Epidermal melanocyte (primary cell): ENCODE results near the gene HERC4.
A peak's percentile ranks its signal among the peaks of the same experiment; 100 is the strongest.

Source experiments
- DNase-seq: peaks from one replicate; pipeline ENCODE4 v3.0.0; 2011; ENCODE audit warnings: low spot score; ENCODE audit not compliant: insufficient read length

Gene HERC4

GRCh38 chr10:68074775-68075549 lies at the start of gene HERC4:
TSS of gene HERC4 (minus strand) at chr10:68075283. CDS start at chr10:68073108, 2,175 bp downstream.
- peak; percentile 88 for DNase-seq

GRCh38 chr10:68124718-68125117 lies 49.6 kb upstream of the HERC4 start:
- DNase-seq, result no peak

DNA sequence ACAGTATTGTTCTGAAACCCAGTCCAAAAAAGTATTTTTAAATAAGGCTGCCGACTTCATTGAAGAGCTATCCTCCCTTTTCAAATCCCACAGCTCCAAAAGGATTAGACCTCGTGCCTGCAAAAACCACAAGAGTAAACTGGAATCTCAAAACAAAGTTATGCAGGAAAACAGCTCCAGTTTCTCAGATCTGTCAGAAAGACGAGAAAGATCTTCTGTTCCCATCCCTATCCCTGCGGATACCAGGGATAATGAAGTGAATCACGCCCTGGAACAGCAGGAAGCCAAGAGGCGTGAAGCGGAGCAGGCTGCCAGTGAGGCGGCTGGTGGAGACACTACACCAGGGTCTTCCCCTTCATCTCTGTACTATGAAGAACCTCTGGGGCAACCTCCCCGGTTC lies 46.8 kb upstream of the HERC4 start:
- DNase-seq, result no peak

DNA sequence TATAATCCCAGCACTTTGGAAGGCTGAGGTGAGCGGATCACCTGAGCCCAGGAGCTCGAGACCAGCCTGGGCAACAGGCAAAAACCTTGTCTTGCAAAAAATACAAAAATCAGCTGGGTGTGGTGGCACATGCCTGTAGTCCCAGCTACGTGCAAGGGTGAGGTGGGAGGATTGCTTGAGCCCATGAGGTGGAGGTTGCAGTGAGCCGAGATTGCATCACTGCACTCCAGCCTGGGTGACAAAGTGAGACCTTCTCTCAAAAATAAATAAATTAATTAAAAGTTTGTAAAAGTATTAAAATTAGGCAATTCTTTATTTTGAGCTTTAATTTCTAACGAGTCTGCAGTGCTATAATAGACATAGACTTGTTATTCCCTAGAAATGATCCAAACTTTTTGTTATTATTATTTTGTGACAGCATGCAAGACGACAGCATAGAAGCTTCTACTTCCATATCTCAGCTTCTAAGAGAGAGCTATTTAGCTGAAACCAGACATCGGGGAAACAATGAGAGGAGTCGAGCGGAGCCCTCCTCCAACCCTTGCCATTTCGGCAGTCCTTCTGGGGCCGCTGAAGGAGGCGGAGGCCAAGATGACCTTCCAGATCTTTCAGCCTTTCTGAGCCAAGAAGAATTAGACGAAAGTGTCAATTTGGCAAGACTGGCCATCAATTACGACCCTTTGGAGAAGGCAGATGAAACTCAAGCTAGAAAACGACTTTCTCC lies 46.1 kb upstream of the HERC4 start:
- no peak for DNase-seq

GRCh38 chr10:68118657-68119056 lies 43.6 kb upstream of the HERC4 start:
- no peak for DNase-seq

GRCh38 chr10:68112837-68113236 lies 37.8 kb upstream of the HERC4 start:
- DNase-seq, result no peak

DNA sequence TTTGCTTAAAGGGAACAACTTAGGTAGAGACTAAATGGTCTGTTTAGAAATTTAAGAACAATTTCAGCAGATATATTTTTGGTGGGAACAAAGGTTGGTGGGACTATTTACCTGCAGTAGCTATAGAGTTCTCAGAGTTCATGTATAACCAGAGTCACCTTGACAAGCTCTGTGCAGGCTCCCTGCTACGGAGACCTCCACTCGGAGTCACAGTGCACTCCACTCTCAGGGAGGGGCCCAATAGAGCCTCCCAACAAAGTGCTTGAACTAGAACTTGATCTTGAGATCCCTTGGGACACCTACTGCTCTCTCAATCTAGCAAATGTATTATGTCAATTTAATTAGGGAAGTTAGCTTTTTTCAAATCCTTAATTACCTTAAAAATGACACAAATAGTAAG lies 36.5 kb upstream of the HERC4 start:
- DNase-seq, result no peak

DNA sequence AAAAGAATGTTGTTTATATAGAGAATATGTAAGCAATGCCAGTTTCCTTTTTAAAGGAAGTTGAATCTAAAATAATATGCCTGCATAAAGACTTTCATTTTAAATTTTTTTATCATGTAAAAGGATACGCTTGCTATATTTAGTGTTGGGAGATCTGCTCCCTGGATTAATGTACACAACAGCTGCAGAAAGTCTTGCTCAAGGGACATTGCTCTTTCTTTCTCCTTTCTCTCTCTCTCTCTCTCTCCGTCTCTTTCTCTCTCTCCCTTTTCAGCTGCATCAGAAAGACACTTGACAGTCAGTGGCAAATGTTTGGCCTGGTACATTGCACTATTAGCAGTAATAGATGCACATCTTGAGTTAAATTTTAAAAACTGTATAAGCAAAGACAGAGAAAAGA lies 34.9 kb upstream of the HERC4 start:
- no peak for DNase-seq

DNA sequence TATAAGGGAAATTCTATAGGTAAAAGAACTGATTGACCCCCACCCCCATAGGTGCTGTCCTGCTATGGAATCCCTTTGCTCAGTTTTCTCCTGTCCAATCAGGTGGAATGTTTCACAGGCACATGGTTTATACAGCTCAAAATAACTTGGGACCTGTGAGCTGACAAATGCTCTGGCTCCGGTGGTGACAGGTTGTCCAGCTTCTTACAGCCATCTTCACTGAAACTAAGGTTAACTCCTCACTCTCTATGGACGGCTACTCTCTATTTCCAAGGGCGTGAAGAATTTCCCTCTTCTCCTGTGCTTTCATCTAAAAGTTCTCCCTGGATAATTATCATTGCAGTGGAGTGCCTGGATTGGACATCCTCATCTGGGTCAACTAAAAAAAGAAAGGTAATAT lies 34.2 kb upstream of the HERC4 start, which contains the start of gene MYPN:
Gene MYPN (plus strand): TSS at position 158 of the 400 bp plus-strand sequence. CDS start 11,951 bp downstream, outside the sequence.
- no peak for DNase-seq

DNA sequence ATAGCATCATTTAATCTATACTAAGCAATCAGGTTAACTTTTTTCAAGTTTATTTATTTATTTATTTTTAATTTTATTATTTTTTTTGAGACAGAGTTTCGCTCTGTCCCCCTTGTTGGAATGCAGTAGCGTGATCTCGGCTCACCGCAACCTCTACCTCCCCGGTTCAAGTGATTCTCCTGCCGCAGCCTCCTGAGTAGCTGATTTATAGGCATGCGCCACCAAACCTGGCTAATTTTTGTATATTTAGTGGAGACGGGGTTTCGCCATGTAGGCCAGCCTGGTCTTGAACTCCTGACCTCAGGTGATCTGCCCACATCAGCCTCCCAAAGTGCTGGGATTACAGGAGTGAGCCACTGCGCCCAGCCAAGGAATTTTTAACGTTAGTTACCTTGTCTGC lies 33.6 kb upstream of the HERC4 start:
- DNase-seq, result no peak

DNA sequence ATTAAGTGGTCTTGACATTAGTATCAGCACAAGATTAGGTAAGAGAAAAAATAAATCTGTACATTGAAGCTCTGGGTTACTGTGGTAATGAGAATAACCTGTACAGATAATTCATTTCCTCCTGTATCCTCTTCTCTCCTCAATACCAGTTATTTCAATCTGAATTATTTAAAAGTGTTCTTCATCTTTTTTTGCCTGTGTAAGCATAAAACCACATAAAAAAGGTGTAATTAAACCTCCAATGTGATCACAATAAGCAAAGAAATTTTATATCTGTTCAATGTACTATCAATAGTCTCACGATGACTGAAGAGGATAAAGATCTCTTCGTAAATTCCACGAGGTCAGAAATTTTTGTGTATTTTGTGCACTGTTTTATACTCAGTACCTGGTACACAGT lies 33.0 kb upstream of the HERC4 start:
- DNase-seq, result no peak

DNA sequence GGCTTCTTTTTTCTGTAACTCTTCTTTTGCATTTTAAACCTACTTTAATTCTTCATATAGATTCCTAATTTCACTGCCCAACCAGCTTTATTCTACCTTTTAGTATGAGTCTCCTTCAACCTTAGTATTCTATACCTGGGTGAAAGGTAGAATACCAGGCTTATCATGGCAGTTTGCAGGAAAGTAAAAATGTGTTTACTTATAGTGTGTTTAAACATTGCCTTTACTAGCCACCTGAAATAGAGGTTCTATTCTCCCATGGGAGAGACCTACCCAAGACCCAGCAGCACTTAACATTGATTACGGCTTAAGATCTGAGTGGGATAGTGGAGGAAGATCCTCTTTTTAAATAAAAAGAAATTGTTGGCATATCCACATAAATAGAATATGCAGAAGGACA lies 32.6 kb upstream of the HERC4 start:
- no peak for DNase-seq

GRCh38 chr10:68106656-68107055 lies 31.6 kb upstream of the HERC4 start:
- DNase-seq, result no peak

- peak; percentile 26 for DNase-seq
Observed at GRCh38 chr10:68105820-68106219, 30.7 kb upstream of the HERC4 start.

DNA sequence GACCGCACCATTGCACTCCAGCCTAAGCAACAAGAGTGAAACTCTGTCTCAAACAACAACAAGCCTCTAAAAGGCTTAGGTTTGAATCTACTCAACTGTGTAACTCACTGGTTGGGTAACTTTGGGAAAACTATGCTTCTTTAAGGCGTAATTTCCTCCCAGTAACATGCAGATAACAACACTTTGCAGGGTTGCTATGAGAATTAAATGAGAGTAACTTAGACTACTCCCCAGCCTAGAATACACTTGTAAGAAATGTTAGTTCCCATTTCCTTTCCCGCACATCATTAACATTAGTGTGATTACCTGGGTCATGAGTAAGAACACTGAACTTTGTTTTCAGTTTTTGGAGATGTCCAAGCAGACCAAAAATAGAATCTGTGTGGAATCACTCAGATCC lies 28.8 kb upstream of the HERC4 start:
- DNase-seq, result no peak

DNA sequence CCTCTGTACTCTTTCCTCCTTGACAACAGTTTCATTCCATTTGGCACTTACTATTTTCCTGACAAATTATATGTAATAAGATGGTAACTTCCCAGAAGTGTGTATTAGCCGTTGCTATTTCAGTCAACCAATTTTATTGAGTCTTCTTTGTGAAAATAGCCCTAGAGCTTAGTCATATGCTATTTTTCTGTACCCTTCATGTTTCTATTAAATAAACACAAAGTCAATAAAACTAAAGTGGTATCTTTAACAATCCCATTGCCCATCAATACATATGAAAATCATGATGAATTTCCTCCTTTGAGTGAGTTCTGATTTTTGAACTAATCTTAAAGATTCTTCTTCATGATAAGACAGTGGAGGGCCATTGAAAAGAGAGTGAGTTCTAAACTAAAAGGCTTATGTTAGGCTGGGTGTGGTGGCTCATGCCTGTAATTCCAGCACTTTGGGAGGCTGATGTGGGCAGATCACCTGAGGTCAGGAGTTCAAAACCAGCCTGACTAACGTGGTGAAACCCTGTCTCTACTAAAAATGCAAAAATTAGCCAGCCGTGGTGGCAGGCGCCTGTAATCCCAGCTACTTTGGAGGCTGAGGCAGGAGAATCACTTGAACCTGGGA lies 28.3 kb upstream of the HERC4 start:
- DNase-seq, result no peak

- DNase-seq, result no peak
Observed at GRCh38 chr10:68101066-68101465, 26.0 kb upstream of the HERC4 start.

GRCh38 chr10:68099736-68100135 lies 24.7 kb upstream of the HERC4 start:
- DNase-seq, result no peak

- DNase-seq, result no peak
Observed at GRCh38 chr10:68096913-68097516, 21.9 kb upstream of the HERC4 start.

DNA sequence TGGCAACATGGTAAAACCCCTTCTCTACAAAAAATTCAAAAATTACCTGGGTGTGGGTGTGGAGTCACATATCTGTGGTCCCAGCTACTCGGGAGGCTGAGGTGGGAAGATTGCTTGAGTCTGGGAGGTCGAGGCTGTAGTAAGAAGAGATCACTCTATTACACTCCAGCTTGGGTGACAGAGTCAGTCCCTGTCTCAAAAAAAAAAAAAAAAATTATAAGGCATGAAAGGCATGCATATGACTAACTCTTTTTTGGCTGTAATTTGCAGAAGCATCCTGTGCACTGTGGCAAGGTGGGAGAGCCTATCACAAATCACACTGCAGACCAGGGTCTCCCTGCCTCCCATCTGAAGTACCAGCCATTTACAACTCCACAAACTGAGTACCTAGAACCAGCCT lies 20.1 kb upstream of the HERC4 start:
- DNase-seq, result no peak

DNA sequence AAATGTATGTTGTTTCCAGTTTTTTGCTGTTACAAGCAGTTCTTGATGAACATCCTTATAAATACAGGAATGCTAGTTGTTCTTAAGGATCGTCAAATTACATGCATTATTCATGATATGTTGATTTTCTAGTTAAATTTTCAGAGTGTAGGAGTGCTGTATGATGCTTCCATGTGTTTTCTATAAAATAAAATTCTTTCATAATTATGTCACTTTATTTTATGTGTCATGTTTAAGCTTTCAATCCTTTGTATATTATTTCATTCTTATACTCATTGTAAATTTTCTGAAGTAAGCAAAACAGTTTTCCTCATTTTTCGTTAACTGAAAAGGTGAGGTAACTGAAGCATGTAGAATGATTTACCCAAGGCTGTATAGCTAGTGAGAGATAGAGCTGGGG lies 17.4 kb upstream of the HERC4 start:
- DNase-seq, result no peak

GRCh38 chr10:68090586-68090985 lies 15.5 kb upstream of the HERC4 start:
- DNase-seq, result no peak
